HEK293 (cell line): ENCODE measurements around the gene PTDSS2.

Experiments
- KLF9 ChIP-seq: fragments of 450-650 bp; formaldehyde crosslinking; IDR thresholded peaks from 2 replicates; pipeline ENCODE4 v1.5.1; 2016; ENCODE audit warnings: missing biosample characterization, missing genetic modification characterization, low read depth
- REPIN1 ChIP-seq: fragments of 450-650 bp; formaldehyde crosslinking; IDR thresholded peaks from 2 replicates; pipeline ENCODE4 v1.5.1; 2017; ENCODE audit warnings: missing biosample characterization, missing genetic modification characterization, low read depth
- ZNF112 ChIP-seq: fragments of 450-650 bp; formaldehyde crosslinking; IDR thresholded peaks from 2 replicates; pipeline ENCODE4 v1.5.0; 2017; ENCODE audit warnings: missing biosample characterization, missing genetic modification characterization
- ZNF155 ChIP-seq: fragments of 450-650 bp; formaldehyde crosslinking; IDR thresholded peaks from 2 replicates; pipeline ENCODE4 v1.5.1; 2016; ENCODE audit warnings: missing biosample characterization, missing genetic modification characterization
- ZNF184 ChIP-seq: fragments of 450-650 bp; IDR thresholded peaks from 2 replicates; pipeline ENCODE4 v1.5.1; 2018; ENCODE audit warnings: missing biosample characterization, mild to moderate bottlenecking, missing genetic modification characterization
- ZNF311 ChIP-seq: fragments of 450-650 bp; formaldehyde crosslinking; IDR thresholded peaks from 2 replicates; pipeline ENCODE4 v1.5.1; 2017; ENCODE audit warnings: missing biosample characterization, missing genetic modification characterization, borderline replicate concordance
- ZNF354C ChIP-seq: fragments of 450-650 bp; formaldehyde crosslinking; IDR thresholded peaks from 2 replicates; pipeline ENCODE4 v1.5.1; 2016; ENCODE audit warnings: missing biosample characterization, missing genetic modification characterization, low read depth, borderline replicate concordance
- ZNF558 ChIP-seq: fragments of 450-650 bp; formaldehyde crosslinking; IDR thresholded peaks from 2 replicates; pipeline ENCODE4 v1.5.1; 2016; ENCODE audit warnings: missing biosample characterization, missing genetic modification characterization
- ZNF707 ChIP-seq: fragments of 450-650 bp; formaldehyde crosslinking; IDR thresholded peaks from 2 replicates; pipeline ENCODE4 v1.5.1; 2016; ENCODE audit warnings: missing biosample characterization, missing genetic modification characterization
- TF ChIP-seq, protein P1 (sequence below): sonication (generic); formaldehyde crosslinking; IDR thresholded peaks from 2 replicates; pipeline ENCODE4 v1.8.1; 2022; ENCODE audit warnings: mild to moderate bottlenecking, moderate library complexity, missing genetic modification reagents
- TF ChIP-seq, protein P2 (sequence below): fragments of 450-650 bp; formaldehyde crosslinking; IDR thresholded peaks from 2 replicates; pipeline ENCODE4 v1.5.1; 2016; ENCODE audit warnings: missing biosample characterization, missing genetic modification characterization
- TF ChIP-seq, protein P3 (sequence below): fragments of 450-650 bp; formaldehyde crosslinking; IDR thresholded peaks from 2 replicates; pipeline ENCODE4 v1.5.1; 2016; ENCODE audit warnings: missing biosample characterization, missing genetic modification characterization
- TF ChIP-seq, protein P4 (sequence below): fragments of 450-650 bp; formaldehyde crosslinking; IDR thresholded peaks from 2 replicates; pipeline ENCODE4 v1.5.1; 2016; ENCODE audit warnings: missing biosample characterization, missing genetic modification characterization, low read depth

DNA sequence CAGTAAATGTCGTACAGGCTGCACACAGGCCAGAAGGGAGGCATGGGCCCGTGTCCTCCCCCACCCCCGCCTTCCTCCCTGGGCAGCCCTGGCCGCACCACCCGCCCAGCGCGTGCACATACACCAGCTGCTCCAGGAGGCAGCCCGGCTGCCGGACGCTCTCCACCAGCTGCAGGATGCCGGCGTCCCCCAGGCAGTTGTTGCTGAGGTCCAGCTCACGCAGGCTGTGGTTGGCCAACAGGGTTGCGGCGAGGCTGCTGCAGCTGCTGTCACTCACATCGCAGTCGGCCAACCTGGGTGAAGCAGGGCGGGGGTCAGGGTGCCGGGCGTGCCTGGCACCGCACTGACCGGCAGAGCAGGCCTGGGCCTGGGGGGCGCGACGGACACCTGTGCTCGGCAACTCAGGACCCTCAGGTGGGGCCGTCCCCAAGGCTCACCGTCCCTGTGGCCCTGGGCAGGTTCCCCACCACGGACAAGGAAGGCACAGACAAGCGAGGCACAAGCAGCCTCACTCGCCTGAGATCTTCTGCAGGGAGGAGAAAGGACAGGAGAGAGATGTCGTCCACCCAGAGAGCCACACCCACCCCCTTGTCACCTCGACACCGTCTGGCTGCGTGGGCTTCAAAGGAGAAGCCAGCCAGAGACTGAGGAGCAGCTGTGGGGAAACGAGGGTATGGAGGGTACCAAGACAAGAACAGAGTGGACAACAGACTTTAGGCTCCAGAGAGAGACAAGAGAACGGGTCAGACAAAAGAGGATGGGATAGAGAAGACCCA, 44.9 kb downstream of the PTDSS2 start:
- no peak for TF ChIP-seq ZNF155
- TF ChIP-seq ZNF184 (tag by site-specific recombination): no peak
- TF ChIP-seq, protein P1, sequence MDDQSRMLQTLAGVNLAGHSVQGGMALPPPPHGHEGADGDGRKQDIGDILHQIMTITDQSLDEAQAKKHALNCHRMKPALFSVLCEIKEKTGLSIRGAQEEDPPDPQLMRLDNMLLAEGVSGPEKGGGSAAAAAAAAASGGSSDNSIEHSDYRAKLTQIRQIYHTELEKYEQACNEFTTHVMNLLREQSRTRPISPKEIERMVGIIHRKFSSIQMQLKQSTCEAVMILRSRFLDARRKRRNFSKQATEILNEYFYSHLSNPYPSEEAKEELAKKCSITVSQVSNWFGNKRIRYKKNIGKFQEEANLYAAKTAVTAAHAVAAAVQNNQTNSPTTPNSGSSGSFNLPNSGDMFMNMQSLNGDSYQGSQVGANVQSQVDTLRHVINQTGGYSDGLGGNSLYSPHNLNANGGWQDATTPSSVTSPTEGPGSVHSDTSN: 0 out of 2 replicates have a peak, but pooled peaks have one; percentile 33
- TF ChIP-seq, protein P2, sequence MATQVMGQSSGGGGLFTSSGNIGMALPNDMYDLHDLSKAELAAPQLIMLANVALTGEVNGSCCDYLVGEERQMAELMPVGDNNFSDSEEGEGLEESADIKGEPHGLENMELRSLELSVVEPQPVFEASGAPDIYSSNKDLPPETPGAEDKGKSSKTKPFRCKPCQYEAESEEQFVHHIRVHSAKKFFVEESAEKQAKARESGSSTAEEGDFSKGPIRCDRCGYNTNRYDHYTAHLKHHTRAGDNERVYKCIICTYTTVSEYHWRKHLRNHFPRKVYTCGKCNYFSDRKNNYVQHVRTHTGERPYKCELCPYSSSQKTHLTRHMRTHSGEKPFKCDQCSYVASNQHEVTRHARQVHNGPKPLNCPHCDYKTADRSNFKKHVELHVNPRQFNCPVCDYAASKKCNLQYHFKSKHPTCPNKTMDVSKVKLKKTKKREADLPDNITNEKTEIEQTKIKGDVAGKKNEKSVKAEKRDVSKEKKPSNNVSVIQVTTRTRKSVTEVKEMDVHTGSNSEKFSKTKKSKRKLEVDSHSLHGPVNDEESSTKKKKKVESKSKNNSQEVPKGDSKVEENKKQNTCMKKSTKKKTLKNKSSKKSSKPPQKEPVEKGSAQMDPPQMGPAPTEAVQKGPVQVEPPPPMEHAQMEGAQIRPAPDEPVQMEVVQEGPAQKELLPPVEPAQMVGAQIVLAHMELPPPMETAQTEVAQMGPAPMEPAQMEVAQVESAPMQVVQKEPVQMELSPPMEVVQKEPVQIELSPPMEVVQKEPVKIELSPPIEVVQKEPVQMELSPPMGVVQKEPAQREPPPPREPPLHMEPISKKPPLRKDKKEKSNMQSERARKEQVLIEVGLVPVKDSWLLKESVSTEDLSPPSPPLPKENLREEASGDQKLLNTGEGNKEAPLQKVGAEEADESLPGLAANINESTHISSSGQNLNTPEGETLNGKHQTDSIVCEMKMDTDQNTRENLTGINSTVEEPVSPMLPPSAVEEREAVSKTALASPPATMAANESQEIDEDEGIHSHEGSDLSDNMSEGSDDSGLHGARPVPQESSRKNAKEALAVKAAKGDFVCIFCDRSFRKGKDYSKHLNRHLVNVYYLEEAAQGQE (tag by site-specific recombination): no peak
- TF ChIP-seq REPIN1 (tag by site-specific recombination): no peak
- no peak for TF ChIP-seq ZNF707 (tag by site-specific recombination)
- TF ChIP-seq, protein P3, sequence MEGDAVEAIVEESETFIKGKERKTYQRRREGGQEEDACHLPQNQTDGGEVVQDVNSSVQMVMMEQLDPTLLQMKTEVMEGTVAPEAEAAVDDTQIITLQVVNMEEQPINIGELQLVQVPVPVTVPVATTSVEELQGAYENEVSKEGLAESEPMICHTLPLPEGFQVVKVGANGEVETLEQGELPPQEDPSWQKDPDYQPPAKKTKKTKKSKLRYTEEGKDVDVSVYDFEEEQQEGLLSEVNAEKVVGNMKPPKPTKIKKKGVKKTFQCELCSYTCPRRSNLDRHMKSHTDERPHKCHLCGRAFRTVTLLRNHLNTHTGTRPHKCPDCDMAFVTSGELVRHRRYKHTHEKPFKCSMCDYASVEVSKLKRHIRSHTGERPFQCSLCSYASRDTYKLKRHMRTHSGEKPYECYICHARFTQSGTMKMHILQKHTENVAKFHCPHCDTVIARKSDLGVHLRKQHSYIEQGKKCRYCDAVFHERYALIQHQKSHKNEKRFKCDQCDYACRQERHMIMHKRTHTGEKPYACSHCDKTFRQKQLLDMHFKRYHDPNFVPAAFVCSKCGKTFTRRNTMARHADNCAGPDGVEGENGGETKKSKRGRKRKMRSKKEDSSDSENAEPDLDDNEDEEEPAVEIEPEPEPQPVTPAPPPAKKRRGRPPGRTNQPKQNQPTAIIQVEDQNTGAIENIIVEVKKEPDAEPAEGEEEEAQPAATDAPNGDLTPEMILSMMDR: no peak
- TF ChIP-seq, protein P4, sequence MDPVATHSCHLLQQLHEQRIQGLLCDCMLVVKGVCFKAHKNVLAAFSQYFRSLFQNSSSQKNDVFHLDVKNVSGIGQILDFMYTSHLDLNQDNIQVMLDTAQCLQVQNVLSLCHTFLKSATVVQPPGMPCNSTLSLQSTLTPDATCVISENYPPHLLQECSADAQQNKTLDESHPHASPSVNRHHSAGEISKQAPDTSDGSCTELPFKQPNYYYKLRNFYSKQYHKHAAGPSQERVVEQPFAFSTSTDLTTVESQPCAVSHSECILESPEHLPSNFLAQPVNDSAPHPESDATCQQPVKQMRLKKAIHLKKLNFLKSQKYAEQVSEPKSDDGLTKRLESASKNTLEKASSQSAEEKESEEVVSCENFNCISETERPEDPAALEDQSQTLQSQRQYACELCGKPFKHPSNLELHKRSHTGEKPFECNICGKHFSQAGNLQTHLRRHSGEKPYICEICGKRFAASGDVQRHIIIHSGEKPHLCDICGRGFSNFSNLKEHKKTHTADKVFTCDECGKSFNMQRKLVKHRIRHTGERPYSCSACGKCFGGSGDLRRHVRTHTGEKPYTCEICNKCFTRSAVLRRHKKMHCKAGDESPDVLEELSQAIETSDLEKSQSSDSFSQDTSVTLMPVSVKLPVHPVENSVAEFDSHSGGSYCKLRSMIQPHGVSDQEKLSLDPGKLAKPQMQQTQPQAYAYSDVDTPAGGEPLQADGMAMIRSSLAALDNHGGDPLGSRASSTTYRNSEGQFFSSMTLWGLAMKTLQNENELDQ (tag by site-specific recombination): no peak
- no peak for TF ChIP-seq ZNF354C (tag by site-specific recombination)
- no peak for TF ChIP-seq ZNF558
- no peak for TF ChIP-seq KLF9 (tag by site-specific recombination)
- TF ChIP-seq ZNF311: no peak
- TF ChIP-seq ZNF112 (tag by site-specific recombination): no peak
